Endothelial cell of umbilical vein (primary cell): Measurements from ENCODE around the gene FALEC. TPM values are rescaled to one million over a fixed set of nuclear protein-coding genes. Genes with fewer than 3 reads are reported as not detected.

Source experiments
- BruUV-seq: library from RNA; stranded (reverse); fragments of 400-500 nt; replicated peaks from 2 replicates; lab custom pipeline; 2021; lab: Mats Ljungman, UMichigan
- CTCF ChIA-PET: fragments of 300-600, 350-600 bp; sonication (Branson Sonifier 250); formaldehyde crosslinking; loops from one replicate; lab custom pipeline; 2021; ENCODE audit warnings: antibody characterized with exemption, inconsistent platforms; lab: Charles Lee
- POLR2A ChIA-PET: fragments of 300-600, 350-600 bp; sonication (Branson Sonifier 250); formaldehyde crosslinking; loops from one replicate; lab custom pipeline; 2021; ENCODE audit warnings: antibody characterized with exemption, inconsistent platforms; lab: Charles Lee
- DNase-seq: peaks from one replicate; pipeline ENCODE4 v3.0.0-alpha.2; 2011; ENCODE audit warnings: low read depth, low spot score
- FAIRE-seq: peaks from 2 replicates; lab custom pipeline; 2011; peaks lifted over from hg19 to GRCh38; lab: Jason Lieb, UNC
- H2AFZ ChIP-seq: 2 replicates; pipeline ENCODE4 v1.6.0; 2012; ENCODE audit warnings: low read depth, low read length, control low read depth, inconsistent platforms
- H3K27ac ChIP-seq: 2 replicates; pipeline ENCODE4 v1.5.1; 2011; ENCODE audit warnings: low read depth, mild to moderate bottlenecking, control low read depth, low read length, moderate library complexity; ENCODE audit not compliant: insufficient read depth
- H3K27me3 ChIP-seq, 2 experiments: 2 replicates each; pipeline versions ENCODE4 v1.6.0 to v1.6.1; 2011; ENCODE audit warnings: low read length in 2 of 2, mixed read lengths in 1 of 2; ENCODE audit not compliant: control insufficient read depth in 2 of 2, insufficient read depth in 2 of 2
- H3K36me3 ChIP-seq, 2 experiments: 2 replicates in 1 of 2; 3 replicates in 1 of 2; pipeline ENCODE4 v1.5.1; 2011; ENCODE audit warnings: low read length in 2 of 2, mild to moderate bottlenecking in 1 of 2, moderate library complexity in 1 of 2; ENCODE audit not compliant: control insufficient read depth in 2 of 2, insufficient read depth in 2 of 2; ENCODE audit errors: extremely low read depth in 1 of 2
- H3K4me1 ChIP-seq: 3 replicates; pipeline ENCODE4 v1.5.1; 2011; ENCODE audit warnings: mild to moderate bottlenecking, low read length; ENCODE audit not compliant: control insufficient read depth, insufficient read depth; ENCODE audit errors: extremely low read depth
- H3K4me2 ChIP-seq: 2 replicates; pipeline ENCODE4 v1.6.1; 2011; ENCODE audit warnings: low read length, control low read depth, mixed read lengths; ENCODE audit not compliant: insufficient read depth
- H3K4me3 ChIP-seq, 3 experiments: fragments of 200-600 bp in 1 of 3; sonication (generic), shearing (Covaris generic) in 1 of 3; replicated peaks in 1 of 3; 2 replicates each; pipeline ENCODE4 v1.5.1; 2011 to 2016; ENCODE audit warnings: control low read depth in 3 of 3, low read length in 3 of 3, mild to moderate bottlenecking in 2 of 3, inconsistent platforms in 1 of 3, low read depth in 1 of 3, moderate library complexity in 1 of 3; ENCODE audit not compliant: insufficient read depth in 1 of 3
- H3K79me2 ChIP-seq: 2 replicates; pipeline ENCODE4 v1.6.0; 2012; ENCODE audit warnings: low read length, inconsistent platforms; ENCODE audit not compliant: control insufficient read depth, insufficient read depth
- H3K9ac ChIP-seq: replicated peaks from 2 replicates; pipeline ENCODE3; 2011; ENCODE audit warnings: low read length, control low read depth; ENCODE audit not compliant: insufficient read depth; ENCODE audit errors: extremely low read depth
- H3K9me1 ChIP-seq: replicated peaks from 3 replicates; pipeline ENCODE4 v1.6.0; 2011; ENCODE audit warnings: mild to moderate bottlenecking, low read length; ENCODE audit not compliant: control insufficient read depth, insufficient read depth; ENCODE audit errors: extremely low read depth
- H3K9me3 ChIP-seq: replicated peaks from 2 replicates; pipeline ENCODE4 v1.5.1; 2012; ENCODE audit warnings: low read length, inconsistent platforms; ENCODE audit not compliant: control insufficient read depth, insufficient read depth
- H4K20me1 ChIP-seq: replicated peaks from 2 replicates; pipeline ENCODE3; 2011; ENCODE audit warnings: mild to moderate bottlenecking, low read length; ENCODE audit not compliant: control insufficient read depth, insufficient read depth; ENCODE audit errors: extremely low read depth
- CTCF ChIP-seq, 2 donors: IDR thresholded peaks; 1 replicate in 1 of 2; 2 replicates in 1 of 2; pipeline ENCODE4 v1.5.1; 2011; ENCODE audit warnings: low read length in 2 of 2, mild to moderate bottlenecking in 2 of 2, moderate library complexity in 2 of 2, control low read depth in 1 of 2, inconsistent platforms in 1 of 2, low read depth in 1 of 2; ENCODE audit not compliant: insufficient read depth in 1 of 2; ENCODE audit errors: extremely low read depth in 1 of 2
- EZH2 ChIP-seq: IDR thresholded peaks from 2 replicates; pipeline ENCODE4 v1.6.1; 2012; ENCODE audit warnings: borderline replicate concordance, low read depth, mild to moderate bottlenecking, moderate library complexity, low read length, inconsistent platforms; ENCODE audit not compliant: severe bottlenecking
- FOS ChIP-seq: IDR thresholded peaks from 2 replicates; pipeline ENCODE4 v1.6.1; 2011; ENCODE audit warnings: mild to moderate bottlenecking, low read length, moderate library complexity, borderline replicate concordance; ENCODE audit not compliant: insufficient read depth
- GATA2 ChIP-seq: IDR thresholded peaks from 2 replicates; pipeline ENCODE4 v1.7.0; 2011; ENCODE audit warnings: low read depth, mild to moderate bottlenecking, moderate library complexity, mixed read lengths, low read length; ENCODE audit not compliant: insufficient read length, insufficient read depth
- JUN ChIP-seq: IDR thresholded peaks from 2 replicates; pipeline ENCODE4 v1.6.1; 2011; ENCODE audit warnings: borderline replicate concordance, low read depth; ENCODE audit not compliant: insufficient read length, insufficient read depth
- MAX ChIP-seq: IDR thresholded peaks from 2 replicates; pipeline ENCODE4 v1.6.1; 2011; ENCODE audit not compliant: insufficient read depth, insufficient read length
- MYC ChIP-seq: IDR thresholded peaks from one replicate; pipeline ENCODE4 v1.6.1; 2011; ENCODE audit warnings: mild to moderate bottlenecking, low read depth, low read length
- POLR2A ChIP-seq: IDR thresholded peaks from 2 replicates; pipeline ENCODE4 v1.6.1; 2012; ENCODE audit warnings: low read depth, mild to moderate bottlenecking, control low read depth, low read length
- POLR2AphosphoS5 ChIP-seq: IDR thresholded peaks from 2 replicates; pipeline ENCODE4 v1.6.1; 2012; ENCODE audit warnings: low read depth, mild to moderate bottlenecking, control low read depth, low read length, moderate library complexity; ENCODE audit not compliant: insufficient read depth
- dilution Hi-C: fragments of 300-500 bp; cut with MboI; formaldehyde crosslinking; loops from one replicate; pipeline ENCODE4 v1.15.0; 2019; ENCODE audit warnings: low sequenced_read_pairs; ENCODE audit not compliant: extremely low pct_ligation_motif_present
- intact Hi-C: fragments of 100-400 bp; cut with micrococcal nuclease; formaldehyde crosslinking; loops from one replicate; pipeline ENCODE4 v1.10.0; 2022
- polyA plus RNA-seq, 4 experiments: library from polyadenylated mRNA; depleted of rRNA in 3 of 4; stranded (reverse) in 3 of 4; unstranded in 1 of 4; fragments of >200 nt; gene quantifications; 2 replicates each; pipeline versions ENCODE4 v1.2.1 to v1.2.3, GENCODE V29; 2011 to 2012; ENCODE audit warnings: missing spikeins in 1 of 4
- total RNA-seq: library from RNA; stranded (reverse); gene quantifications from 2 replicates; pipeline ENCODE4 v1.2.3, GENCODE V29; 2021

Gene FALEC
- total and polyA plus RNA-seq, 2 donors (not counting 3 experiments of a cell fraction or from before 2014, with no cell fraction given): not detected

GRCh38 chr1:150484431-150484830 is 31.1 kb upstream of the FALEC start:
- no peak for FAIRE-seq
- Histone ChIP-seq H3K27me3 (no peaks in the 10 kb centered on the region), H3K9ac (no peak overlapping the region), H3K36me3 (no peaks in the 10 kb centered on the region), H3K4me1 (peaks cover 7% of the 10 kb centered on the region), H3K4me2 (no peak overlapping the region), H2AFZ (no peak overlapping the region), H3K9me1 (no peaks in the 10 kb centered on the region), H3K9me3 (no peaks in the 10 kb centered on the region), H3K27ac (no peak overlapping the region), H3K79me2 (no peaks in the 10 kb centered on the region), H4K20me1 (no peaks in the 10 kb centered on the region), H3K4me3 (no peak overlapping the region)
- intact Hi-C loops: no loop called here
- DNase-seq: no peak
- dilution Hi-C loops: no loop called here
- CTCF ChIA-PET: no interaction called here
- no peak for TF ChIP-seq MYC
- TF ChIP-seq GATA2: no peak
- no peak for TF ChIP-seq EZH2
- no peak for TF ChIP-seq MAX
- TF ChIP-seq POLR2A: no peak
- TF ChIP-seq CTCF (IDR thresholded peaks at IDR 0.05; ENCODE audit: extremely low read depth in 1 of 2, insufficient read depth in 1 of 2, low read depth in 1 of 2, low read length in 2 of 2): no peak
- TF ChIP-seq FOS: no peak
- no peak for TF ChIP-seq JUN
- no peak for TF ChIP-seq POLR2AphosphoS5
- no TSS peak for BruUV-seq
- POLR2A ChIA-PET: no interaction called here
